Karpas-422 (cell line): Measurements from ENCODE around the gene SERPINF2. TPM values are rescaled to one million over a fixed set of nuclear protein-coding genes. Genes with fewer than 3 reads are reported as not detected.

ENCODE experiments used
- DNase-seq: peaks from one replicate; pipeline ENCODE4 v3.0.0-alpha.2; 2015
- H2AFZ ChIP-seq: fragments of 200-600 bp; sonication (generic); 2 replicates; pipeline ENCODE4 v1.6.1; 2014; ENCODE audit warnings: antibody characterized with exemption, low read length, mixed read lengths
- H3K27ac ChIP-seq: fragments of 200-600 bp; sonication (generic); 2 replicates; pipeline ENCODE4 v1.5.1; 2014; ENCODE audit warnings: mild to moderate bottlenecking, low read length, moderate library complexity
- H3K27me3 ChIP-seq: fragments of 200-600 bp; sonication (generic); 2 replicates; pipeline ENCODE4 v1.6.1; 2014; ENCODE audit warnings: low read length, mixed read lengths
- H3K36me3 ChIP-seq: fragments of 200-600 bp; sonication (generic); 2 replicates; pipeline ENCODE4 v1.6.1; 2014; ENCODE audit warnings: low read length, mixed read lengths; ENCODE audit not compliant: insufficient read depth
- H3K4me1 ChIP-seq: fragments of 200-600 bp; sonication (generic); 2 replicates; pipeline ENCODE4 v1.6.1; 2014; ENCODE audit warnings: mild to moderate bottlenecking, low read length, mixed read lengths
- H3K4me2 ChIP-seq: fragments of 200-600 bp; sonication (generic); 2 replicates; pipeline ENCODE4 v1.6.1; 2014; ENCODE audit warnings: low read length, low read depth, mild to moderate bottlenecking; ENCODE audit not compliant: poor library complexity, severe bottlenecking
- H3K4me3 ChIP-seq: fragments of 200-600 bp; sonication (generic); 2 replicates; pipeline ENCODE4 v1.5.1; 2014; ENCODE audit warnings: mild to moderate bottlenecking, antibody characterized with exemption, low read length, mixed read lengths
- H3K79me2 ChIP-seq: fragments of 200-600 bp; sonication (generic); 2 replicates; pipeline ENCODE4 v1.6.1; 2014; ENCODE audit warnings: mild to moderate bottlenecking, low read length, mixed read lengths
- H3K9ac ChIP-seq: fragments of 200-600 bp; sonication (generic); 2 replicates; pipeline ENCODE4 v1.6.0; 2014; ENCODE audit warnings: low read length
- H3K9me2 ChIP-seq: fragments of 200-600 bp; sonication (generic), shearing (Covaris generic); replicated peaks from 2 replicates; pipeline ENCODE4 v1.6.0; 2014; ENCODE audit warnings: mild to moderate bottlenecking, low read length, moderate library complexity; ENCODE audit not compliant: insufficient read depth
- H3K9me3 ChIP-seq: fragments of 300-700, 200-600 bp; sonication (generic); 2 replicates; pipeline ENCODE4 v1.6.1; 2014; ENCODE audit warnings: low read length, mixed read lengths
- H4K20me1 ChIP-seq: fragments of 200-600 bp; sonication (generic); 2 replicates; pipeline ENCODE4 v1.6.1; 2014; ENCODE audit warnings: mild to moderate bottlenecking, antibody characterized with exemption, low read length, low read depth; ENCODE audit not compliant: insufficient read depth
- total RNA-seq: library from RNA; depleted of rRNA; stranded (reverse); fragments of >200 nt; shearing (Covaris generic); gene quantifications from 2 replicates; pipeline ENCODE4 v1.2.3, GENCODE V29; 2014; ENCODE audit warnings: low replicate concordance

The SERPINF2 gene
- total RNA-seq, 1 experiment from 2014 or later: 0.19 TPM

GRCh38 chr17:1727876-1728630 is 14.6 kb upstream of the SERPINF2 start:
- Histone ChIP-seq H2AFZ (no peak overlapping the region), H3K27me3 (no peaks in the 10 kb centered on the region), H3K36me3 (no peaks in the 10 kb centered on the region), H3K4me1 (peaks cover 32% of the 10 kb centered on the region), H3K79me2 (peaks cover 12% of the 10 kb centered on the region), H3K9me2 (no peaks in the 10 kb centered on the region), H3K4me2 (no peak overlapping the region), H3K9ac (no peak overlapping the region), H3K27ac (no peak overlapping the region), H4K20me1 (no peaks in the 10 kb centered on the region), H3K4me3 (no peak overlapping the region), H3K9me3 (no peaks in the 10 kb centered on the region)
- DNase-seq: peak; percentile 37

GRCh38 chr17:1729966-1730325 is 12.7 kb upstream of the SERPINF2 start:
- Histone ChIP-seq H3K36me3 (no peaks in the 10 kb centered on the region; the same call in 1 of the 2 replicates), H3K4me2 (no peak overlapping the region), H2AFZ (no peak overlapping the region), H3K4me1 (peaks cover 39% of the 10 kb centered on the region), H3K9me2 (no peaks in the 10 kb centered on the region), H3K4me3 (no peak overlapping the region), H3K79me2 (peaks cover 10% of the 10 kb centered on the region), H3K27ac (no peak overlapping the region), H3K9ac (no peak overlapping the region), H3K9me3 (no peaks in the 10 kb centered on the region), H4K20me1 (no peaks in the 10 kb centered on the region), H3K27me3 (no peaks in the 10 kb centered on the region)
- no peak for DNase-seq

- Histone ChIP-seq H3K9ac (no peak overlapping the region), H3K27ac (no peak overlapping the region), H2AFZ (no peak overlapping the region), H3K9me3 (no peaks in the 10 kb centered on the region), H3K27me3 (no peaks in the 10 kb centered on the region), H3K4me2 (no peak overlapping the region), H3K4me3 (no peak overlapping the region), H3K36me3 (no peaks in the 10 kb centered on the region; the same call in 1 of the 2 replicates), H3K9me2 (no peaks in the 10 kb centered on the region), H3K4me1 (peaks cover 39% of the 10 kb centered on the region), H4K20me1 (no peaks in the 10 kb centered on the region), H3K79me2 (peaks cover 4% of the 10 kb centered on the region)
- DNase-seq: peak; percentile 33
These were observed 12.1 kb upstream of the SERPINF2 start for GRCh38 chr17:1730326-1731193.

DNA sequence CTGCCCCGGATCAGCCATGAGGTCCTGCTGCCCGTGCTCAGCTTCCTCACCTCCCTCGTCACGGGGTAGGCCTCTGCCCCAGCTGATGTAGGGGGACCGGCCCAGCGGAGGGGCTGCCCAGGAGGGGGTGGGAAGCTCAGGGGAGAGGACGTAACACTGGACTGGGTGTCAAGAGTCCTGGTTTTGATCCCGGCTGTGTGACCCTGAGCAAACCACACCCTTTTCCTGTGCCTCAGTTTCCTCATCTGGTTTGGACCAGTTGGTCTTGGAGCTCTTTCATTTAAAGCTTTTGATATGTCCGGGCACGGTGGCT is 11.5 kb upstream of the SERPINF2 start:
- no peak overlapping the region for H3K27ac ChIP-seq
- H3K9ac ChIP-seq: no peak overlapping the region
- no peaks in the 10 kb centered on the region; the same call in 1 of the 2 replicates for H3K36me3 ChIP-seq
- peaks cover 1% of the 10 kb centered on the region; the same call in 1 of the 2 replicates for H4K20me1 ChIP-seq
- DNase-seq: peak; percentile 35
- no peak overlapping the region for H3K4me3 ChIP-seq
- no peaks in the 10 kb centered on the region for H3K9me2 ChIP-seq
- no peak overlapping the region for H3K4me2 ChIP-seq
- peaks cover 41% of the 10 kb centered on the region for H3K4me1 ChIP-seq
- no peak overlapping the region for H2AFZ ChIP-seq
- no peaks in the 10 kb centered on the region for H3K79me2 ChIP-seq
- no peaks in the 10 kb centered on the region for H3K27me3 ChIP-seq
- no peaks in the 10 kb centered on the region for H3K9me3 ChIP-seq

DNA sequence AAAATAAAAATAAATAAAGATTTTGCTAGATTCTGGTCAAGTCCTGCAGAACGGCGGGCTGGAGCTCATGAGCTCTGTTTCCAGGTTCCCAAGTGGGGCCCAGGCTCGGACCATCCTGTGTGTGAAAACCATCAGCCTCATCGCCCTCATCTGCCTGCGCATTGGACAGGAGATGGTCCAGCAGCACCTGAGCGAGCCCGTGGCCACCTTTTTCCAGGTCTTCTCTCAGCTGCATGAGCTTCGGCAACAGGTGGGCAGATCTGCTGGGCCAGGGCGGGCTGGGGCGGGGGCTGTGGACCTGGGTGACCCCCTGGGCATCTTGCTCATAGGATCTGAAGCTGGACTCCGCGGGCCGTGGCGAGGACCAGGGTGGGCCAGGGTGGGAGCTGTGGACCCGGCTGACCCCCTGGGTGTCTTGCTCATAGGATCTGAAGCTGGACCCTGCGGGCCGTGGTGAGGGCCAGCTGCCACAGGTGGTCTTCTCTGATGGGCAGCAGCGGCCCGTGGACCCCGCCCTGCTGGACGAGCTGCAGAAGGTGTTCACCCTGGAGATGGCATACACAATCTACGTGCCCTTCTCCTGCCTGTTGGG is 10.3 kb upstream of the SERPINF2 start:
- Histone ChIP-seq H3K27me3 (no peaks in the 10 kb centered on the region), H3K36me3 (no peaks in the 10 kb centered on the region; the same call in 1 of the 2 replicates), H3K4me2 (peak overlapping the region; percentile 67), H3K9me3 (no peaks in the 10 kb centered on the region), H2AFZ (no peak overlapping the region), H3K4me1 (peaks cover 50% of the 10 kb centered on the region), H3K9me2 (no peaks in the 10 kb centered on the region), H3K79me2 (no peaks in the 10 kb centered on the region), H3K27ac (peak overlapping the region; percentile 77), H3K9ac (peak overlapping the region; percentile 55), H3K4me3 (peak overlapping the region; percentile 37; the same call in 1 of the 2 replicates), H4K20me1 (peaks cover 3% of the 10 kb centered on the region; the same call in 1 of the 2 replicates)
- no peak for DNase-seq

DNA sequence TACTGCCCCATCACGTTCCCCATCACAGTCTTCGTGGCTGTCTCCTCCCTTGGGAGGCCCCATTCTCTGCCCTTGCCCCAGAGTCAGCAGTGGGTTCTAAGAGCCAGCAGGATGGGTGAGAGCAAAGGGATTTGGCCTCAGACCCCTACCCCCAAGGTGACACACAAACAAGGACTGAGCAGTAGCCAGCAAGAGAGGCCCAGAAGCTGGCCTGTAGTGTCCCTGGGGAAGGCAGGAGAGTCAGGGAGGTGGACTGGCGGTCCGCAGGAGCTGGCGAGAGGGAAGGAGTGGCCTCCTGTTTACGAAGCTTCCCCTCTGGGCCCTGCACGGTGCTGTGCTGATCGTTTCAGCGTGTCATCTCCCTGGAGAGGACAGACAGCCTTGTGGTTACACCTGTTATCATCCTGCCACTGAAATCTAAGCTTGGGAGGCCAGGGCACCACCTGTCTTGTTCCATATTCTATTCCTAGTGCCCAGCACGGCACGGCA is 9.8 kb upstream of the SERPINF2 start:
- Histone ChIP-seq H3K4me3 (peak overlapping the region; percentile 37; the same call in 1 of the 2 replicates), H3K9me2 (no peaks in the 10 kb centered on the region), H4K20me1 (peaks cover 3% of the 10 kb centered on the region; the same call in 1 of the 2 replicates), H3K9ac (peak overlapping the region; percentile 55), H3K36me3 (no peaks in the 10 kb centered on the region; the same call in 1 of the 2 replicates), H3K4me1 (peaks cover 50% of the 10 kb centered on the region), H3K79me2 (no peaks in the 10 kb centered on the region), H3K4me2 (peak overlapping the region; percentile 67), H3K27me3 (no peaks in the 10 kb centered on the region), H3K27ac (peak overlapping the region; percentile 77), H2AFZ (no peak overlapping the region), H3K9me3 (no peaks in the 10 kb centered on the region)
- DNase-seq: peak; percentile 77

DNA sequence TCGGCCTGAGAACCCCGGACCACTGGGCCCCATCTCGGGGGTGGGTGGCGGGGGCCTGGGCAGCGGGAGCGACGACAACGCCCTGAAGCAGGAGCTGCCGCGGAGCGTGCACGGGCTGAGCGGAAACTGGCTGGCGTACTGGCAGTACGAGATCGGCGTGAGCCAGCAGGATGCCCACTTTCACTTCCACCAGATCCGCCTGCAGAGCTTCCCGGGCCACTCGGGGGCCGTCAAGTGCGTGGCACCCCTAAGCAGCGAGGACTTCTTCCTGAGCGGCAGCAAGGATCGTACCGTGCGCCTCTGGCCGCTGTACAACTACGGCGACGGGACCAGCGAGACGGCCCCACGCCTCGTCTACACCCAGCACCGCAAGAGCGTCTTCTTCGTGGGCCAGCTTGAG is 8.9 kb upstream of the SERPINF2 start:
- no peak overlapping the region for H2AFZ ChIP-seq
- H3K9me3 ChIP-seq: no peaks in the 10 kb centered on the region
- peaks cover 3% of the 10 kb centered on the region; the same call in 1 of the 2 replicates for H4K20me1 ChIP-seq
- no peaks in the 10 kb centered on the region for H3K9me2 ChIP-seq
- peak overlapping the region; percentile 77; the same call in 1 of the 2 replicates for H3K27ac ChIP-seq
- no peak for DNase-seq
- H3K4me2 ChIP-seq: peak overlapping the region; percentile 67
- H3K27me3 ChIP-seq: no peaks in the 10 kb centered on the region
- H3K4me1 ChIP-seq: peaks cover 50% of the 10 kb centered on the region
- 0 out of 2 replicates have a peak overlapping the region, but pooled peaks have one; percentile 55 for H3K9ac ChIP-seq
- H3K4me3 ChIP-seq: peak overlapping the region; percentile 37; the same call in 1 of the 2 replicates
- H3K36me3 ChIP-seq: no peaks in the 10 kb centered on the region; the same call in 1 of the 2 replicates
- H3K79me2 ChIP-seq: no peaks in the 10 kb centered on the region
